Prostate gland (tissue), 2 donors: Measurements from ENCODE around the gene SULT4A1. TPM values are rescaled to one million over a fixed set of nuclear protein-coding genes. Genes with fewer than 3 reads are reported as not detected.
A peak's percentile ranks its signal among the peaks of the same experiment; 100 is the strongest.

ENCODE experiments used
- DNase-seq: peaks from one replicate; pipeline ENCODE4 v3.0.0-alpha.2; 2019; ENCODE audit warnings: low spot score
- H3K27ac ChIP-seq, 2 donors: fragments of 200-600 bp; sonication (generic); 2 replicates each; pipeline ENCODE4 v1.5.1; 2017 to 2019
- H3K27me3 ChIP-seq: fragments of 200-600 bp; sonication (generic); replicated peaks from 2 replicates; pipeline ENCODE4 v1.5.1; 2019; ENCODE audit not compliant: insufficient read depth
- H3K36me3 ChIP-seq, 2 donors: fragments of 200-600 bp; sonication (generic); 1 replicate in 1 of 2; 2 replicates in 1 of 2; pipeline versions ENCODE4 v1.5.1 to v1.8.1; 2017 to 2019
- H3K4me1 ChIP-seq: fragments of 200-600 bp; sonication (generic); replicated peaks from 2 replicates; pipeline ENCODE4 v1.5.1; 2019
- H3K4me3 ChIP-seq, 2 donors: fragments of 200-600 bp; sonication (generic); 2 replicates each; pipeline ENCODE4 v1.5.1; 2017 to 2019
- H3K9me3 ChIP-seq: fragments of 200-600 bp; sonication (generic); 2 replicates; pipeline ENCODE4 v1.5.1; 2017
- CTCF ChIP-seq, 4 experiments: fragments of 200-600 bp in 2 of 4; fragments of 450-650 bp in 2 of 4; sonication (generic) in 2 of 4; IDR thresholded peaks; 1 replicate in 3 of 4; 2 replicates in 1 of 4; pipeline ENCODE4 v1.5.1; 2016 to 2019; ENCODE audit warnings: antibody characterized with exemption in 4 of 4, mild to moderate bottlenecking in 2 of 4, moderate library complexity in 2 of 4
- POLR2A ChIP-seq: fragments of 450-650 bp; IDR thresholded peaks from one replicate; pipeline ENCODE4 v1.6.1; 2016; ENCODE audit warnings: antibody characterized with exemption, mild to moderate bottlenecking
- POLR2AphosphoS5 ChIP-seq: sonication (generic); formaldehyde crosslinking; IDR thresholded peaks from one replicate; pipeline ENCODE4 v1.6.1; 2017; ENCODE audit warnings: antibody characterized with exemption
- WGBS: methylation state at CpG from one replicate; pipeline ENCODE4 v1.1.5; 2018; 5-methylcytosine and 5-hydroxymethylcytosine counted together
- intact Hi-C: fragments of 100-400 bp; cut with DNase I; formaldehyde crosslinking; loops from one replicate; pipeline ENCODE4 v1.14.2; 2022
- total RNA-seq, 2 donors: library from RNA; depleted of rRNA; stranded (reverse); fragments of >200 nt; gene quantifications; one replicate each; pipeline ENCODE4 v1.1.0, GENCODE V29; 2016

Gene SULT4A1
- total RNA-seq, 2 donors from 2014 or later: 0.14 to 3.3 TPM

- Histone ChIP-seq H3K36me3 (no peaks in the 10 kb centered on the region), H3K4me3 (peak overlapping the region; percentile 86 to 88), H3K9me3 (no peaks in the 10 kb centered on the region), H3K4me1 (no peaks in the 10 kb centered on the region), H3K27me3 (no peaks in the 10 kb centered on the region), H3K27ac (no peak overlapping the region)
- TF ChIP-seq CTCF (IDR thresholded peaks at IDR 0.05) (no peak), POLR2AphosphoS5 (no peak), POLR2A (no peak)
- 20% methylated on average over 6 of the region's 6 CpGs for WGBS
- intact Hi-C loops: no loop called here
- DNase-seq: no peak
Measured at GRCh38 chr22:43812890-43813289, 49.4 kb downstream of the SULT4A1 start.

- intact Hi-C loops: no loop called here
- peak within 1 kb of the TSS; percentile 86 to 88 for H3K4me3 ChIP-seq
- H3K27me3 ChIP-seq: no peaks in the 10 kb centered on the region
- TF ChIP-seq POLR2AphosphoS5 (peak; percentile 93), POLR2A (no peak), CTCF (IDR thresholded peaks at IDR 0.05) (no peak)
- H3K4me1 ChIP-seq: no peaks in the 10 kb centered on the region
- H3K36me3 ChIP-seq: no peaks in the 10 kb centered on the region
- under 1% methylated on average over 55 of the region's 55 CpGs for WGBS
- peak within 1 kb of the TSS; percentile 59 to 70 for H3K27ac ChIP-seq
- peak; percentile 93 for DNase-seq
- no peaks in the 10 kb centered on the region for H3K9me3 ChIP-seq
Measured at GRCh38 chr22:43812149-43812842, 50.0 kb downstream of the SULT4A1 start, which contains the start of gene EFCAB6. TSS of gene EFCAB6 (minus strand) at chr22:43812305. CDS start at chr22:43782318, 29,987 bp downstream.

- intact Hi-C loops: no loop called here
- TF ChIP-seq POLR2AphosphoS5 (no peak), CTCF (IDR thresholded peaks at IDR 0.05) (no peak), POLR2A (no peak)
- no peak for DNase-seq
- Histone ChIP-seq H3K9me3 (no peaks in the 10 kb centered on the region), H3K27ac (peak overlapping the region; percentile 59 to 70), H3K36me3 (no peaks in the 10 kb centered on the region), H3K27me3 (no peaks in the 10 kb centered on the region), H3K4me3 (peak overlapping the region; percentile 86 to 88), H3K4me1 (no peaks in the 10 kb centered on the region)
- WGBS: 0% methylated on average over 21 of the region's 21 CpGs
Measured at GRCh38 chr22:43811777-43812148, 50.5 kb downstream of the SULT4A1 start.

GRCh38 chr22:43802897-43803495, 59.3 kb downstream of the SULT4A1 start:
- no peak for TF ChIP-seq CTCF (IDR thresholded peaks at IDR 0.05)
- no peak for TF ChIP-seq POLR2A
- TF ChIP-seq POLR2AphosphoS5: no peak
- Histone ChIP-seq H3K9me3 (no peaks in the 10 kb centered on the region), H3K27ac (no peak overlapping the region), H3K36me3 (no peaks in the 10 kb centered on the region), H3K4me1 (no peaks in the 10 kb centered on the region), H3K4me3 (no peak overlapping the region), H3K27me3 (no peaks in the 10 kb centered on the region)
- 70% methylated on average over 5 of the region's 5 CpGs for WGBS
- intact Hi-C loops: no loop called here
- DNase-seq: no peak

- no peak for DNase-seq
- no peaks in the 10 kb centered on the region for H3K4me1 ChIP-seq
- intact Hi-C loops: no loop called here
- no peaks in the 10 kb centered on the region for H3K27me3 ChIP-seq
- no peaks in the 10 kb centered on the region for H3K9me3 ChIP-seq
- no peak overlapping the region for H3K4me3 ChIP-seq
- 91% methylated on average over 1 of the region's 1 CpG for WGBS
- H3K36me3 ChIP-seq: no peaks in the 10 kb centered on the region
- no peak overlapping the region for H3K27ac ChIP-seq
- TF ChIP-seq CTCF (IDR thresholded peaks at IDR 0.05): no peak
- TF ChIP-seq POLR2A: no peak
Measured at GRCh38 chr22:43800970-43801369, 61.3 kb downstream of the SULT4A1 start.
